ENCODE data around the gene NARS2.
"Not testable (repeated sequence)": the region's sequence is repeated elsewhere in the genome, so short reads cannot be mapped to it uniquely, and the experiment has no call there.

NARS2 gene

DNA sequence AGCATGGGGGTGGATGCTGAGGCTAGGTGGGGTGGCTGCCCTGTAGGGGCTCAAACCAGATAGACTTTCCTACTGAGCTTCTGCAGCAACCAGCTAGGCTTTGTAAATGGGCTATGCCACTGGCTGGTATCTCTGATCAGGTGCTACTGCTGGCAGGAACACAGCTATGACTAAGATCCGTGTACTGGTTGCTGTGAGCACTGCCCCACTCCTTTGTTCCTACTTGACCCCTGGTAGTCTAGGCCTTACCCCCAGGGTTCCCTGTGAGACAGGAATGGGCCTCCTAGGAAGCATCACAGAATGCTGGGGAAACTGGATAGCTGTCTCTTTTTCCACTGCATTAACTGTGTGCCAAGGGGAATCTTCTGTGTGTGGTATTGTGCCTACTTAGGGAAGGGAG, 98.6 kb downstream of the NARS2 start:
- DNase-seq: no peak

DNA sequence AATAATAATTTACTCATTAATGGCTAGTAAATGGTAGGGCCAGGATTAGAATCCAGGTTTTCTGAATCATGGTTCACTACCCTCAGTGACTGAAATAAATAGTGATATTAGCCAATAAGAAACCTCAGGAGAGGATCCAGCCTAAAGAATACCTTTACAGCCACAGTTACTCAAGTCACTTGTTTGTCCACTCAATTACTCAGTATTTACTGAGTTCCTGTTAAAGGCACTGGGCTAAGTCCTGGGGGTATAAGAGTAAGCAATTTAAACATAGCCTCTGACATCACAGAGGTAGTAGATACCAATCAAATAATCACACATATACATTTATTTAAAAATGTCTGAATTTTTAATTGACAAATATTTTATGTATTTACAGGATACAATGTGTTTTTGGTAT, 100.2 kb downstream of the NARS2 start:
- no peak for DNase-seq

DNA sequence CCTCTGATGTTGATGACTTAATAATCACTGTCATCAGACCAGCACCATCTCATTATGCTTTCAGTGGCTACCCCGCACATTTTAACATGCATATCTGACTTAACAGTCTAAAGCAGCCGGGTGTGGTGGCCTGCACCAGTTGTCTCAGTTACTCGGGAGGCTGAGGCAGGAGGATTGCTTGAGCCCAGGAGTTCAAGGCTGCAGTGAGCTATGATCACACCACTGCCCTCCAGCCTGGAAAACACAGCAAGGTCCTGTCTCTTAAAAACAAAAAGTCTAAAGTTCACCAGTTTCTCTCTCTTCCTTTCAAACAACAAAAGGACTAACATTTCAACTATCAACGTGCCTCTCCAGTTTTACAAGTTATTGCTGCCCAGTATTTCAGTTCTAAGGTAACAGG, 101.8 kb downstream of the NARS2 start:
- DNase-seq: no peak

DNA sequence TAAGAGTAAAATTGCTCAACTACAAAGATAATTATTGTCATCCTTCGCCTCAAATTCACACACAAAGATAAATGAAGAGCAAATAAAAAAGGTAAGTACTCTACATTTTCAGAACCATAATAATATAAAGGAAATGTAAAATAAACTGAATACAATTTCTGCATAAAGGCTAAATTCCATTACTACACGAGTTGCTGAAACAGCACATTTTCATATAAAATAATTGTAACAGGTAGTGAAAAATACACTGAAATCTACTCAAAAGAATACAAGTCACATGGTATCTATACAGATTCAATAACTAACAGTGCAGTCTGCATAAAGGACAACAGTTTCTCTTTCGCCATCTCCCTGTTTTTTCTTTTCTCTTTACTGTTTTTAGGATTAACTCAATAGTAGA, 102.3 kb downstream of the NARS2 start:
- no peak for DNase-seq

DNA sequence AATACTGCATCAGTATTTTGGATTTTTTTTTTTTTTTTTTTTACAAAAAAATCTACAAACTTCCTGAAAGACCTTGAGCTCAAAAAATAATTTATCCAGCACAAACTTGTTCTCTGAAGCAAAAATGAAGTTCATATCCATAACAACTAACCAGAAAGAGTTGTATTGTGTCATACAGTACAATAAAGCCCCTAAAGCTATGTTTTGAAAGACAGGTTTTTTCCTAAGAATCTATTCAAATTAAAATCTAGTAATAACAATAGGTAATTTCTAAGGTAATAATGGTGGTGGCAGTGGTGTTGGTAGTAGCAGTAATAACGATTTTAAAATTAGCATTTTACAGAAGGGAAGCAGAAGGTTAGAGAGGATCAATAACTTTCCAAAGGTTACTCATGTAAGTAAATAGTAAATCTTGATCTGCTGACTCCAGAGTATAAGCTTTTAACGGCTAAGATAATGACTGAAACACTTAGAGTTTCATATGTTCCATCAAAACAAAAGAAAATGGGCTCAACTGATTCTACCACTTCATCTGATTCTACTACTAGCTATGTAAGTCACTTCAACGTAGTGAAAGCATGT, 103.7 kb downstream of the NARS2 start:
- DNase-seq: no peak

DNA sequence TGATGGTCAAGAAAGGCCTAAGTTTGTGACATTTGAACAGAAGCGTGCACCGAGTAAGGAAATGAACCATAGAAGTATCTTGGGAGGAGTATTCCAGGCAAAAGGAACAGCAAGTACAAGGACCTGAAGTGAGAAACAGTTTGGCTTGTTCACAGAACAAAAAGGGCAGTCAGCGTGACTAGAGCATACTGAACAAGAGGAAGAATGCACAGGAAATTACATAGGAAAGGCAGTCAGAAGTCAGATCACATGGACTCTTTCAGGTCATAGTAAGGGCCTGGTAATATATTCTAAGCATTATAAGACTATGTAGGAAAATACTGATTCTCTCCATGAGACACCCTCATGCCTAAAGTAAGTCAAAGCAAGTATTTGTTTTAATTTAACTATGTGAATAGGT, 104.8 kb downstream of the NARS2 start:
- peak; percentile 33 to 38 for DNase-seq

DNA sequence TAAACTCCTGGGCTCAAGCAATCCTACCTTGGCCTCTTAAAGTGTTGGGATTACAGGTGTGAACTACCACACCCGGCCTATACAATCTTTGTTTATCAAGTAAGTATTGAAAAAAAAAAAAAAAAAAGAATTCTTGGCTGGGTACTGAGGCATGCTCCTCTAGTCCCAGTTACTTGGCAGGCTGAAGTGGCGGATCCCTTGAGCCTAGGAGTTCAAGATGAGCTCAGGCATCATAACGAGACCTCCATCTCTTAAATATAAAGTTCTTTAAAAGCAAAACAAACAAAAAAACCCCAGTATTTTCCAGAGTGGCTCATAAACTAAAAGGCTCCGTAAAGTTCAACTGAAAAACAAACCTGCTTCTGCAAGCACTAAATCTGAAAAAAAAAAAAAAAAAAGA, 106.7 kb downstream of the NARS2 start:
- DNase-seq: no peak

DNA sequence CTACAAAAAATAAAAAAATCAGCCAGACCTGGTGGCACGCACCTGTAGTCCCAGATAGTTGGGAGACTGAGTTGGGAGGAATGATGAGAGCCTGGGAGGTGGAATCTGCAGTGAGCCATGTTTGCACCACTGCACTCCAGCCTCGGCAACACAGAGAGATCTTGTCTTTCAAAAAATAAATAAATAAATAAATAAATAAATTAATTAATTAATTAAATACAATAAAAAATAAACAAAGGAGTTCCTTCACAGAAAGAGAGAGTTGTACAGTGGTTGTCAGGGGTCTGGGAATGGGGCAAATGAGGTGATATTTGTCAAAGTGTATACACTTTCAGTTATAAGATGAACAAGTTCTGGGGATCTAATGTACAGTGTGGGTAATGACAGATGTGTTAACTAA, 107.3 kb downstream of the NARS2 start:
- no peak for DNase-seq

DNA sequence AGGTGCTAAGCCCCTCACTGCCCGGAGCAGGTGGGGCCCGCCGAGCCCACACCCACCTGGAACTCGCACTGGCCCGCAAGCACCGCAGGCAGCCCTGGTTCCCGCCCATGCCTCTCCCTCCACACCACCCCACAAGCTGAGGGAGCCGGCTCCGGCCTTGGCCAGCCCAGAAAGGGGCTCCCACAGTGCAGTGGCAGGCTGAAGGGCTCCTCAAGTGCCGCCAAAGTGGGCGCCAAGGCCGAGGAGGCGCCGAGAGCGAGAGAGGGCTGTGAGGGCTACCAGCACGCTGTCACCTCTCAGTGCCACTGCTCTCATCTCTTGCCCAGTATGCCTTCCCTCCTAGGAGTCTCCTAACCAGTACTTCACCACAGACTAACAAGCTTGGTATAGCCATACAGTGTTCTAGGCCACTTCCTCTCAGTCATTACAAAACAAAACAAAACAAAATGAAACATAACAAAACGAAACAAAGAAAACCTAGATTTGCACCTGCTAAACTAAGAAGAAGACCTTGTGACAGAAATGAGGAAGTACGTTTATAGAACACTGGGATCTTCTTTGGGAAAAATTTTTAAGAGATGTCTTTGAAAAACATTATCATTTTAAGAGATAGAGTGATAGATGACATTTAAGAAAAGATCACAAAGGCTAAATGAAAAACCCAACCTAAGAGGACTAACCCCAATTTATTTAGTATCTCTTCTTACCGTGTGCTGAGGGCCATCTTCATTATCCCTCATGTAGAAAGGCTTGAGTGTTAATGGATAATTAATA, 109.3 kb downstream of the NARS2 start:
- DNase-seq: no peak

DNA sequence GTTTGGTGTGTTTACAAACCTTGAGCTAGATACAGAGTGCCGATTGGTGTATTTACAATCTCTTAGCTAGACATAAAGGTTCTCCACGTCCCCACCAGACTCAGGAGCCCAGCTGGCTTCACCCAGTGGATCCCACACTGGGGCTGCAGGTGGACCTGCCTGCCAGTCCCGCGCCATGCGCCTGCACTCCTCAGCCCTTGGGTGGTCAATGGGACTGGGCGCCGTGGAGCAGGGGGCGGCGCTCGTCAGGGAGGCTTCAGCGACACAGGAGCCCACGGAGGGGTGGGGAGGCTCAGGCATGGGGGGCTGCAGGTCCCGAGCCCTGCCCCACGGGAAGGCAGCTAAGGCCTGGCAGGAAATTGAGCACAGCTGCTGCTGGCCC, 109.9 kb downstream of the NARS2 start:
- DNase-seq: not testable (repeated sequence)

DNA sequence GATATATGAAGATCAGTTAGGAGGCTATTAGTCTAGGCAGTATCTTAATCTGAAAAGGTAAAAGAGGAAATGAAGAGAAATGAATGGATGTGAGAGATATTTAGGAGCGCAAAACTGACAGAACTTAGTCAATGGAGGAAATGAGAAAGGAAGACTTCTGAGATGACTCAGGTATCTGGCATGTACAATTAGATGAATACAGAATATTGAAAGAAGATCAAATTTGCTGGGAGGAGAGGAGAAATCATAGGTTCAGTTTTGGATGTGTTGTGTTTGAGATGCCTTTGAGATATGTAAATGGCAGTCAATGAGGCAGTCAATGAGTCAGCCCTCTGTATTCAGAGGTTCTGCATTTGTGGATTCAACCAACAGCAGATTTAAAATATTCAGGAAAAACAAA, 114.2 kb downstream of the NARS2 start:
- no peak for DNase-seq

DNA sequence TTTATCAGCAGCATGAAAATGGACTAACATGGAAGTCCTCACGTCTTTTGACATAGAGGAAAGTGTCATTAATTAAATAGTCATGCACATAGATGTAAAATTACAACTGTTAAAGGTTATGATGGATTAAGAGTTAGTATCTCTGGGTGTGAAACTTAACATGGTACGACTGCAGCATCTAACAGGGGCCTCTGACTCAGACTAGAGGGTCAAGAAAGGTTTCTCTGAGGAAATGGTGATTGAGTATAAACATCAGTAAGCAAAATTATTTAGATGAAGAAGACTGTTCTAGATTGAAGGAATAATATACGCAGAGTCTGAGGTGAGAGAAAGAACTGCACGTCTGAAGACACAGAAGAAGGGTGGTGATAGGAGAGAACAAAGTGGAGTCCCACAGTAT, 114.9 kb downstream of the NARS2 start:
- no peak for DNase-seq

DNA sequence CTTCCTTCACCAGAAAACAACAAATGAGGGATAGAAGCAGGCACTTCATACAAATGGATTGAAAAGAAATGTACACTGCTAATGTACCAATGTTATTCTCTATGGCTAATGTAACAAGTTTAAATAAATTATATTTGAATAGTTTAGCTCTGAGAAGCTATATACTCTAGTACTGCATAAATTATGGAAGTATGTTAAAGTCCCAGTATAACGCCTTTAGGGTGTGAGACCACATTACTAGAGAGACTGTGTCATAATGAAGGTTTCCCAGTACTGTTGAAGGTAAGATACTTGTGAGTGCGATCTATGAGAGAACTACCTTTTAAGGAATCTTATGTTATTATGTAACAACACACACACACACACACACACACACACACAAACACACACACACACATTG, 117.2 kb downstream of the NARS2 start:
- no peak for DNase-seq

DNA sequence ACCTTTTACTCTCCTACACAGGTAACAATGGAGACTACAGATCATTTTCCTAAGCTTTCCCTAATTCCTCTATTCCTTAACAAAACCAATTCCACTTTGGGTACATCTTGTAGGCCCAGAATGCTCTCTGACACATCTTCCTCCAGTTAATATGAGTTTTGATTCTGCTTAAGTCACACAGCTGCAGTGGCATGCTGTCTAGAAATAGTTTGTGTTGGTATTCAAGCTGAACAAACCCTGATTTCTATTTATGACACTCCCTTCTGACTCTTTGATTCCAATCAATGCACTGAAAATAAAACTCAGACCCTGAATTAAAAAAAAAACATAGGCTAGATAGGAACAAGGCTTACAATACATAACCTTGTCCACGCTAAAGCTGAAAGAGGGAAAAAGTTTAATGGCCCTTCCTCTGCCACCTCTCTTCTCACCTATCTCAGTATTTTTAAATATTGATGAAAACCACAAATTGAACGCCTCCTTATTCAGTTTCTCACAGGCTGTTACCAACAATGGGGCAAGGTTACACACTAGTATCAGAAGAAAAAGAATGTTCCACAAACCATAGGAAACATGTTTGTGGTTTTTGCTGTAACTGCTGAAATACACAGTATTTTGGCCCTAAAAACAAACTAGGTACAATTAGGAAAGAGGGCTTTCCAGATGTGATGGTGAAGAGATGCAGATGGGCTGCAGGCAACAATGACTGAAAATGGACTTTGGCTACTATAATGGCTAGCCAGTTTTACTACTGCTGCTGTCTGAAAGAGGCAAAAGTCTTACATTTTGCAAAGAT, 121.3 kb downstream of the NARS2 start:
- DNase-seq: no peak

DNA sequence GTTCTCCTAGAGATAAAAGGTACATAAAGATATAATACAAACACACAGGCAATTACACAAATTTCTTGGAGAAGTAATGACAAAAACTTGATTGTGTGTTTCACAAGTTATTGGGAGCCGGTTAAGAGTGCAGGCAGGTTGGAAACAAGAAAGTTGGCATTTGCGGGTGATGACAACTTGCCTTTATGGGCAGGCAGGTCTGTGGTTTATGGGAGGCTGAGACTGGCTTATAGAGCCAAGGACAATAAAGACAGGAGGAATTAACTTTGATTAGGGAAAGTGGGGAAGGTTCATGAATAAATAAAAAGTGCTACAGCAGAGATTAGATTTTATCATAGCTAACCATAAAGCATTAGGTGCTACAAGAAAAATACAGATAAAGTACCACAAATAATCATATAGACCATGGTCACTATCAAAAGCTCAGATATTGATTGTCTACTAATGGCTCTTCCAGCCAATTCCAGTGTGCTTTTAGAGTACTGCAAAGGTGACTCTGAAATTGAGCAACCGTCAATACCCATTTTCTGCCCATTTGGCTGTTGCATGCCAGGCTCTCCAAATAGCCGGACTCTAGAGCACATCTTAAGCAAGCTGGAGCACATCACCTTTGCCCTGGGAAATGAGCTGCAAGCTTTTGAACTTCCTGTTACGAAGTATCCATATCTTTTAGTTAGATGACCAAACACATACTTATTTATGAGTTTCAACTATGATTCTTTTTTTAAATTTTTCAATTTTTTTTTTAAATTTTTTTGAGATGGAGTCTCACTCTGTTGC, 123.1 kb downstream of the NARS2 start:
- DNase-seq: no peak

DNA sequence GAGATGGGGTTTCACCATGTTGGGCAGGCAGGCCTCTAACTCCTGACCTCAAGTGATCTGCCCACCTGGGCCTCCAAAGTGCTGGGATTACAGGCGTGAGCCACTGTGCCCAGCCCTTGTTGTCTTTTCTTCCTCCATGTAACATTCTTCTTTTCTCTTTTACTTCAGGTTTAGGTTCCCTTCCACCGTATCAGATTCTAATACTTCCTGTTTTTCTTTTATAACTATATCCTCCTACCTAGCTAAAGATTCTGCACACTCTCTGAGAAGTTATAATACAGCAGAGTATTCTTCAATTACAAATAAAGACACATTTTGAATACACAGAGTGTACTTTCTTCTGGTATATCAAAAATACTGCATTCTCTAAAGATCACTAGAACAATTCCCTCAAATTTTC, 123.8 kb downstream of the NARS2 start:
- DNase-seq: no peak

DNA sequence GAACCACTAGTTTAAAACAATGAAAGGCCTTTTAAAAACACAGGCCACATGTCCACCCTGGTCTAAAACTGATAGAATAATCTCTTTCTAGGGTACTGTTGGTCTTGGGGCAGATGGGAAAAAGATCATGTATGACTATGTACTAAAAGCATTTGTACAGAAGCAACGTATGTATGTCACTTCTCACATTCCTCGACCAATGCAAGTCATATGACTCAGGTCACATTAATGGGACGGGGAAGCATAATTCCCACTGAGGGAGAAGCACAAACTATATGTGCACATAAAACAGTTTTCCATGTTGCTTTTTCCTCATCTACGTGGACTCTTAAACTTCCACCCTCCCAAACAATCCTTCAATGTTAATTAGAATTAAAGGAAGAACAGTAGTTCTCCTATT, 124.8 kb downstream of the NARS2 start:
- no peak for DNase-seq

DNA sequence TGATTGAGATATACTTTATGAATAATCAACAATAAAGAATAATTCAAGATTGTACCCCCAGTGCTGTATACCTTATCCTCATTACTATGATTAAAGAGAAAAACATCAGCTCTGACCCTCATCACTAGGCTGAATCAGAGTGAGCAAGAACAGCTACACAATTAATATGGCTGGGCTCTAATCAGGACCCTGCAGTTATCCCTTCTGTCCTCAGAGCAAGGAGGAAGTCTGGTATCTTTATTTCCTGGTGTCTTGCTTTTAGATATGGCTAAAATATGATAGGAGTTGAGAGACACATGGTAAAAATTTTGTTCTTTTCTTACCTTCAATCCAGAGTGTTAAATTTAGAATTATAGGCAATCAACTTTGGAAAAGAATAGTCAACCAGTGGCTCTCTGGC, 128.5 kb downstream of the NARS2 start:
- no peak for DNase-seq

DNA sequence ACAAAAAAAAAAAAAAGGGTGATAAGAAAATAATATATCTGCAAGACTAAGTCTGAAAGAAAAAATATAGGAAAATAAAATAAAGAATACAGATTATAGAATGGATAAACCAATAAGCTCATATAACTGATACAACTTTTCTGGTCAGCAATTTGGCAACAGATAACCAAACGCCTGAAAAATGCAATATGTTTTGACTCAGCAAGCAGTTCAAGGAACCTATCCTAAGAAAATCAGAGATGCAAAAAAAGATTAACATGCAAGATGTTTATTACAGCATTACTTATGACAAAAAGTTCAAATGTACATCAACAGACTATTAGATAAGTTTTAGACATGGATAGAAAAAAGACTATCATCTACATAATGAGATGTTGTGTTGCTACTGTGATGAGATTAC, 129.9 kb downstream of the NARS2 start:
- DNase-seq: no peak

DNA sequence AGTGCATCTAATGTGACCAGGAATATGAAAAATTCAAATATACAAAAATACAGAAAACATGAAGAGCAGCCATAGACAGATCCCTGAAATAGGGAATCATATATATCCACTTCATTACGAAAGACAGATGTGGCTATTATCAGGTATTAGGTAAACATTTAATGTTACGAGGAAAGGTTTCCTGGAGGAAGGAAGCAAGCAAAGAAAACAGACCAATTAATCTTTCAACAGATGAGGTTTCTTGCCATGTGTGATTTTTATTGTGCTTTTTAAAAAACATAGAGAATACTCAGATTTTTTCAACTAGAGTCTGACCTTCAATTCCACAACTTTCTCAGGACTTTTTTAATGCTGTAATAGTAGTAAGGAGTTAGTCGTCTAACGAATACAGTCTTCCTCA, 132.7 kb downstream of the NARS2 start:
- DNase-seq: no peak

DNA sequence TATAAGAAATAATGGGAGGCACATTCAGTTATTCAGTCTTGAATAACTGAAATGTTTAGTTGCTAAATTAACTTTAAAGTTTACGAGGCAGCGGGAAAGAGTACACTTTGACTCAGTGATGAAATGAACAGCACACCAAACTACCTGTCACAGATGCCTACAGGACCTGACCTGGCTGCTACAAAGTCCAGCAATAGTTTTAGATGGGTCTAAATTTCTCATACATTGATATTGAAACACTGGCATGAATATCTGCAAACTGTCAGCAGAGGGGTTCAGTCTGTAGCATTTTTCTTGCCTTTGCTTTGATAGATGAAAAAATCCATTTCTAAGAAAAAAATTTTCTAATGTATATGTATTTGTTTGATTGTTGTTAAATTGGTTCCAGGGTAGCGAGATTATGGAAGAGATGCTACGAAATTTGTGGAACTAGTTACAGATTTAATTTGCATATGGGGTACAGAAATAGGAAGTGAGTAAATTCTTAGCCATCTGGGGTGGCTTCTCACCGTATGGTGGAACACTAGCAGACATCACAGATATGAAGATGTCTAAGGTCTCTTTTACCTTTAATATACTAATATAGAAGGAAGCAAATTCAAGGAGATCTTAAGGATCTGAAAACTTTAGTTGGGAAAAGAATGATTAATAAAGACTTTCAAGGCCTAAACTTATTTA, 136.2 kb downstream of the NARS2 start:
- no peak for DNase-seq

DNA sequence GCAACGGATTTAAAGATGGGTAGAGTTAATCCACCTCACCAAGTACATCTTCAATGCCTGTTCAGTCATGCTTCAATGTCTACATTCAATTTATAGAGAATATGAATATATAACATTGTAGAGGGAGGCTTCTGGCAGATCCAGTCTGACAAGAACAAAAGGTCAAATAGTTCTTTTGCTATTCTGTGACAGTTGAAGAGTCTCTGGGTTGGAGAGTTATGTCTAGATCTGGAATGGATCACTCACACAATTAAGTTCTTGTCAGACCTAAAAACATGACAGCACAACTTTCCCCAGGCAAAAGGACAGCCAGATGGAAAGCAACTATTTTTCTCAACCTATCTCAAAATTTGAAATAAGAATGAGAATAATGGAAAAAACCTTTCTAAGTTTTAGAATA, 141.7 kb downstream of the NARS2 start:
- no peak for DNase-seq

DNA sequence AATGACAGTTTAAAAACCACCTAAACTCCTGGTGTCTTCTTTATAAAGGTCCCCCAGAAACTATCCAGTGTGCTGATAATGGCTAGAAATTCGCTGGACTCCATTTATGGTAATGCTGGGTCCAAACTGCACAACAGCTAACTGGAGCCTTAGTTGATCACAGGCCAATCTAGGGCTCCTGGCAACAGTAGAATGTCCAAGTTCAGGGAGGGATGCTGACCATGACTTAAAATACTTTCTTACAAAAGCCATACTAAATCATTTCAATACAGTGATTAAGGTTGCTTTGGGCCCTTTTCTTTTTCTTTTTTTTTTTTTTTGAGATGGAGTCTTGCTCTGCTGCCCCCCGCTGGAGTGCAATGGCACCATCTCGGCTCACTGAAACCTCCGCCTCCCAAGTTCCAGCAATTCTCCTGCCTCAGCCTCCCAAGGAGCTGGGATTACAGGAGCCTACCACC, 142.6 kb downstream of the NARS2 start:
- DNase-seq: peak; percentile 28 to 39

Data from inflammatory macrophage (primary cell).